ENCODE results near the gene MED15.

- TF ChIP-seq CTCF (conservative IDR thresholded peaks at IDR 0.05; ENCODE audit: low read length) (no peak), EZH2phosphoT487 (IDR thresholded peaks at IDR 0.05; ENCODE audit: borderline replicate concordance) (no peak)
Measured at GRCh38 chr22:20546541-20546950, 39.1 kb downstream of the MED15 start.
